Ramos (cell line): ENCODE data around the gene INHBE.
"Not testable (repeated sequence)": the region's sequence is repeated elsewhere in the genome, so short reads cannot be mapped to it uniquely, and the experiment has no call there.

Experiments
- in situ Hi-C: fragments of 300-500 bp; cut with MboI; formaldehyde crosslinking; loops from one replicate; pipeline ENCODE4 v1.14.3; 2022; ENCODE audit warnings: low sequenced_read_pairs; ENCODE audit not compliant: unreplicated experiment

The INHBE gene

GRCh38 chr12:57439762-57440266 lies 15.3 kb upstream of the INHBE start:
- in situ Hi-C loops, result no loop called here

GRCh38 chr12:57441393-57441792 lies 13.7 kb upstream of the INHBE start:
- in situ Hi-C loops, result not testable (repeated sequence)

DNA sequence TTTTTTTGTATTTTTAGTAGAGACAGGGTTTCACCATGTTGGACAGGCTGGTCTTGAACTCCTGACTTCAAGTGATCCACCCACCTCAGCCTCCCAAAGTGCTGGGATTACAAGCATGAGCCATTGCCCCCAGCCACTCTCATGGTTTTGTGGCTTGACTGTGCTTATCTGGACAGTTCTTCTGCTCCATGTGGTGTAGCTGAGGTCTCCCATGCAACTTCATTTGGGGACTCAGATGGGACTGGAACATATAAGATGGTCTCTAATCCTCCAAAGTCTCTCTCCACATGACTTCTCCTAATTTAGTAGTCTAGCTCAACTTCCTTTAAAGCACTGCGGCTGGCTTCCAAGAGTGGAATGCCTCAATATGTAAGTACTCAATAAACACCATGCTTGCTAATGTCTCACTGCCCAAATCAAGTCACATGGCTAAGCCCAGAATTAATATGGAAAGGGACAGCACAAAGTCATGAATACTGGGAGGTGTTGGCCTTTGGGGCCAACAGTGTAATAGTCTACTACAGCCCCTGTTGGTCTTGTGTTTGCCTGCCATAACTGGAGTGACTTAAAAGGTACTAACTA lies 13.2 kb upstream of the INHBE start:
- in situ Hi-C loops, result no loop called here

- in situ Hi-C loops, result not testable (repeated sequence)
Observed at GRCh38 chr12:57444337-57444736, 10.8 kb upstream of the INHBE start.

DNA sequence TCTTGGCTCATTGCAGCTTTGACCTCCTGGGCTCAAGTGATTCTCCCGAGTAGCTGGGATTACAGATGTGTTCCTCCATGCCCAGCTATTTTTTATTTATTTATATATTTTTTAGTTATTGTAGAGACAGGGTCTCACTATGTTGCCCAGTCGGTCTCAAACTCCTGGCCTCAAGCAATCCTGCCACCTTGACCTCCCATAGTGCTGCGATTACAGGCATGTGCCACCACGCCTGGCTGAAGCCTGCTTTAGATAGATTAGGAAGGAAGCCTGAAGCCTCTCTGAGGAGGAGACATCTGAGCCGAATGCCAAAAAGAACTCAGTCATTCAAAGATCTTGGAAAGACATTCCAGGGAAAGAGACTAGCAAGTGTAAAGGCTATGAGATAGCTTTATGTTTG lies 10.4 kb upstream of the INHBE start:
- in situ Hi-C loops, result no loop called here

- in situ Hi-C loops, result no loop called here
Observed at GRCh38 chr12:57446292-57446960, 8.7 kb upstream of the INHBE start.

GRCh38 chr12:57448669-57449068 lies 6.4 kb upstream of the INHBE start:
- in situ Hi-C loops, result no loop called here

- in situ Hi-C loops, result no loop called here
Observed at GRCh38 chr12:57449375-57449774, 5.7 kb upstream of the INHBE start.

DNA sequence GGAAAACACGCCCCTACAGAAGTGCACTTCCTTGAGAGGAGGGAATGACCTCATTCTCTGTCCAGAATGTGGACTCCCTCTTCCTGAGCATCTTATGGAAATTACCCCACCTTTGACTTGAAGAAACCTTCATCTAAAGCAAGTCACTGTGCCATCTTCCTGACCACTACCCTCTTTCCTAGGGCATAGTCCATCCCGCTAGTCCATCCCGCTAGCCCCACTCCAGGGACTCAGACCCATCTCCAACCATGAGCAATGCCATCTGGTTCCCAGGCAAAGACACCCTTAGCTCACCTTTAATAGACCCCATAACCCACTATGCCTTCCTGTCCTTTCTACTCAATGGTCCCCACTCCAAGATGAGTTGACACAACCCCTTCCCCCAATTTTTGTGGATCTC lies 5.0 kb upstream of the INHBE start:
- in situ Hi-C loops, result loop anchor here (25.0 kb wide), 1 partner anchor 213 kb away; the partner anchor contains the start of gene SHMT2

DNA sequence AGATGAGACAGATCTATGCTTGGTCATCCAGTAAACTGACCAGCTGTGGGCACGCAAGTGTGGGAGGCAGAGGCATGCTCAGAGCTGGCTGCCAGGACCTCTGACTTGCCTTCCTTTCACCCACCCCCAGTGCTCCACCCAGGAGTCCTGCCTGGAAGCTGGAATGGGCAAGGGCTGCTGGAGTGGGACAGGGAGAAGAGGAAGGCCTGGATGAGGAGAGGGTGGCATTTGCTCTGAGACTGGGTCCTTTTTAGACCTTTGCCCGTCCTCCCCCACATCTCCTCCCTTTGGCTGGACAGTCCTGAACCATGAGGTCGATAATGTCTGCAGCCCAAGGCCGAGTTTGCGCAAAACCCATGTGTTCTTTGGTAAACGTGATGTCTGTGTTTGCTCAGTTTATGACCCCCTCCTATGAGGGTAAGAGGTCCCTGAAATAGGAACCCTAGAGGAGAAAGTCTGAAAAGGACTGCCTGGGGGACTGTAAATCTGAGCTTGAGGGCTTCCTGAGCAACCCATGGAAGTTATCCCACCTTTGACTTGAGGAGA lies 3.8 kb upstream of the INHBE start:
- in situ Hi-C loops, result loop anchor here (25.0 kb wide), 1 partner anchor 214 kb away; the partner anchor contains the start of gene SHMT2

- in situ Hi-C loops, result loop anchor here (25.0 kb wide), 1 partner anchor 215 kb away; the partner anchor contains the start of gene SHMT2
Observed at GRCh38 chr12:57452181-57452936, 2.7 kb upstream of the INHBE start.

DNA sequence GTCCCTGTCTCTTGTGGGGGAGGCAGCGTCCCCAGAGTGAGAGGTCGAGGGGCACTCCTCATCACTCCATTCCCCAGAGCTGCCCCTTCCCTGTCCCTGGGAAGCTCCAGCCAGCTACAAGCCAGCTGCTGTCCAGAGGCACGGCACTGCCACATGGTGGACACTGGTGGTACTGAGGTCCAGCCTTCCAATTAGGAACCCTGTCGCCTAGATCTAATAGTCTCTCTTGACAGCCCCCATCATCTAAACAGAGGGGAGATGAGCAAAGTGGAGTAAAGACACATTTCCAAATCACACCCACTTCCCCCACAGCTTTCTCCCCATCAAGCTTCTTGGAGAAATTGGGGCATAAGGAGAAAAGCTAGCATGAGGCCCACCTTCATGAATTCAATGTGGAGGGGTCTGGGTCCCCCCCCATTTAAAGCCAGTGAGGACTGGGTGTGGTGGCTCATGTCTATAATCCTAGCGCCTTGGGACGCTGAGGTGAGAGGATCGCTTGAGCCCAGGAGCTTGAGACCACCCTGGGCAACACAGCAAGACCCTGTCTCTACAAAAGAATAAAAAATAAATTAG lies 2.1 kb upstream of the INHBE start:
- in situ Hi-C loops, result loop anchor here (25.0 kb wide), 1 partner anchor 216 kb away; the partner anchor contains the start of gene SHMT2

DNA sequence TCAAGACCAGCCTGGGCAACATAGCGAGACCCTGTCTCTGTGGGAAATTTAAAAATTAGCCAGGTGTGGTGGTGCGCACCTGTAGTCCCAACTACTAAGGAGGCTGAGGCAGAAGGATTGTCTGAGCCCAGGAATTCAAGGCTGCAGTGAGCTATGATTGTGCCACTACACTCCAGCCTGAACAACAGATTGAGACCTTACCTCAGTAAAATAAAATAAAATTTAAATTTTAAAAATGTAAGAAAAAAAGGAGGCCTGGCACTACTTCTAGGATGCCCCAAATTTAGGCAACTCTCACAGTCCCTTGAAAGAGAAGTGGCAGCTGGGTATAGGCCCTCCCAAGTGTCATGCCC lies 918 bp upstream of the INHBE start:
- in situ Hi-C loops, result loop anchor here (25.0 kb wide), 1 partner anchor 217 kb away; the partner anchor contains the start of gene SHMT2

DNA sequence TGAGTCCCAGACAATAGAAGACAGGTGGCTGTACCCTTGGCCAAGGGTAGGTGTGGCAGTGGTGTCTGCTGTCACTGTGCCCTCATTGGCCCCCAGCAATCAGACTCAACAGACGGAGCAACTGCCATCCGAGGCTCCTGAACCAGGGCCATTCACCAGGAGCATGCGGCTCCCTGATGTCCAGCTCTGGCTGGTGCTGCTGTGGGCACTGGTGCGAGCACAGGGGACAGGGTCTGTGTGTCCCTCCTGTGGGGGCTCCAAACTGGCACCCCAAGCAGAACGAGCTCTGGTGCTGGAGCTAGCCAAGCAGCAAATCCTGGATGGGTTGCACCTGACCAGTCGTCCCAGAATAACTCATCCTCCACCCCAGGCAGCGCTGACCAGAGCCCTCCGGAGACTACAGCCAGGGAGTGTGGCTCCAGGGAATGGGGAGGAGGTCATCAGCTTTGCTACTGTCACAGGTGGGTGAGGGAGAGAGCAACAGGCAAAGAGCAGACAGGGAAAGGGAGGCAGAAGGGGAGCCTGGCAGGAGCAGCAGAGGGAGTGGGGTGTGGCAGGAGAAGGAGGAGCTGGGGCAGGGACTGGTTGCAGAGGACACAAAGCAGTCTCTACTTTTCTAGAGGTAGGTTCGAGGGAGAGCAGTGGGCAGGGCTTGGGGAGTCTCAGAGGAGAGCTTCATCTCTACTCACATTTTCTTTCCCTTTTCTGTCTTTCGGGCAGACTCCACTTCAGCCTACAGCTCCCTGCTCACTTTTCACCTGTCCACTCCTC lies 452 bp downstream of the INHBE start:
- in situ Hi-C loops, result loop anchor here (25.0 kb wide), 1 partner anchor 218 kb away; the partner anchor contains the start of gene SHMT2

GRCh38 chr12:57456145-57456700 lies 1.1 kb downstream of the INHBE start:
- in situ Hi-C loops, result loop anchor here (25.0 kb wide), 1 partner anchor 219 kb away; the partner anchor contains the start of gene SHMT2

DNA sequence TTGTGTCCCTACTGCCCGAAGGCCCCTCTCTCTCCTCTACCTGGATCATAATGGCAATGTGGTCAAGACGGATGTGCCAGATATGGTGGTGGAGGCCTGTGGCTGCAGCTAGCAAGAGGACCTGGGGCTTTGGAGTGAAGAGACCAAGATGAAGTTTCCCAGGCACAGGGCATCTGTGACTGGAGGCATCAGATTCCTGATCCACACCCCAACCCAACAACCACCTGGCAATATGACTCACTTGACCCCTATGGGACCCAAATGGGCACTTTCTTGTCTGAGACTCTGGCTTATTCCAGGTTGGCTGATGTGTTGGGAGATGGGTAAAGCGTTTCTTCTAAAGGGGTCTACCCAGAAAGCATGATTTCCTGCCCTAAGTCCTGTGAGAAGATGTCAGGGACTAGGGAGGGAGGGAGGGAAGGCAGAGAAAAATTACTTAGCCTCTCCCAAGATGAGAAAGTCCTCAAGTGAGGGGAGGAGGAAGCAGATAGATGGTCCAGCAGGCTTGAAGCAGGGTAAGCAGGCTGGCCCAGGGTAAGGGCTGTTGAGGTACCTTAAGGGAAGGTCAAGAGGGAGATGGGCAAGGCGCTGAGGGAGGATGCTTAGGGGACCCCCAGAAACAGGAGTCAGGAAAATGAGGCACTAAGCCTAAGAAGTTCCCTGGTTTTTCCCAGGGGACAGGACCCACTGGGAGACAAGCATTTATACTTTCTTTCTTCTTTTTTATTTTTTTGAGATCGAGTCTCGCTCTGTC lies 1.8 kb downstream of the INHBE start:
- in situ Hi-C loops, result loop anchor here (25.0 kb wide), 1 partner anchor 220 kb away; the partner anchor contains the start of gene SHMT2

DNA sequence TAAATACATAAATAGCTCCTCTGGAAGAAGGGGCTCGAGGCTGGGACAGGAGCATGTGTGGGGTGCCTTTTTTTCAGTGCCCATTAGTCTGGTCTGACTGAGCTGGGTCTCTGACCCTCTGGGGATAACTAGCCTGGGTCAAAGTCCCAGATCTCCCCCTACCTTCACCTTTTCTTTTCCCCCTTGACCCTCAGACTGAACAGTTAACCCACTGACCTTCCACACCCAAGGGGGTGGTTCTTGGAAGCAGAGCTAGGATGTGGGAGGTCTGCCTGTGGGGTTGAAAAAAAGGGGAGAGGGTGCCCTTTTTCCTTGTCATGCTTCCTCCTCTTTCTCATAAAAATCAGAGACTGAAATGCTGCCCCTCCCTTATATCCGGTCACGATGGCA lies 3.6 kb downstream of the INHBE start:
- in situ Hi-C loops, result loop anchor here (25.0 kb wide), 1 partner anchor 221 kb away; the partner anchor contains the start of gene SHMT2

GRCh38 chr12:57459055-57459749 lies 4.1 kb downstream of the INHBE start:
- in situ Hi-C loops, result loop anchor here (25.0 kb wide), 1 partner anchor 222 kb away; the partner anchor contains the start of gene SHMT2
